SU-DHL-6 (cell line): ENCODE results near the gene LTBP2.

Source experiments
- CTCF ChIP-seq: fragments of 200-600 bp; sonication (generic); IDR thresholded peaks from one replicate; pipeline ENCODE4 v1.5.1; 2017; ENCODE audit warnings: antibody characterized with exemption, mild to moderate bottlenecking, low read length, moderate library complexity; ENCODE audit not compliant: insufficient read depth, poor library complexity, severe bottlenecking
- EZH2phosphoT487 ChIP-seq: fragments of 200-600 bp; sonication (generic), shearing (Covaris generic); conservative IDR thresholded peaks from 2 replicates; pipeline ENCODE4 v1.6.1; 2018; ENCODE audit warnings: mild to moderate bottlenecking, antibody characterized with exemption, low read length, moderate library complexity, mixed read lengths

- TF ChIP-seq CTCF = no peak
- no peak for TF ChIP-seq EZH2phosphoT487
Observed at GRCh38 chr14:74462993-74463392, 149.0 kb downstream of the LTBP2 start.
